Measurements from ENCODE around the gene TOB2. TPM values are rescaled to one million over a fixed set of nuclear protein-coding genes. Genes with fewer than 3 reads are reported as not detected.

Gene TOB2, protein sequence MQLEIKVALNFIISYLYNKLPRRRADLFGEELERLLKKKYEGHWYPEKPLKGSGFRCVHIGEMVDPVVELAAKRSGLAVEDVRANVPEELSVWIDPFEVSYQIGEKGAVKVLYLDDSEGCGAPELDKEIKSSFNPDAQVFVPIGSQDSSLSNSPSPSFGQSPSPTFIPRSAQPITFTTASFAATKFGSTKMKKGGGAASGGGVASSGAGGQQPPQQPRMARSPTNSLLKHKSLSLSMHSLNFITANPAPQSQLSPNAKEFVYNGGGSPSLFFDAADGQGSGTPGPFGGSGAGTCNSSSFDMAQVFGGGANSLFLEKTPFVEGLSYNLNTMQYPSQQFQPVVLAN
- 21.8 and 33.2 TPM in 2 replicates for total RNA-seq

DNA sequence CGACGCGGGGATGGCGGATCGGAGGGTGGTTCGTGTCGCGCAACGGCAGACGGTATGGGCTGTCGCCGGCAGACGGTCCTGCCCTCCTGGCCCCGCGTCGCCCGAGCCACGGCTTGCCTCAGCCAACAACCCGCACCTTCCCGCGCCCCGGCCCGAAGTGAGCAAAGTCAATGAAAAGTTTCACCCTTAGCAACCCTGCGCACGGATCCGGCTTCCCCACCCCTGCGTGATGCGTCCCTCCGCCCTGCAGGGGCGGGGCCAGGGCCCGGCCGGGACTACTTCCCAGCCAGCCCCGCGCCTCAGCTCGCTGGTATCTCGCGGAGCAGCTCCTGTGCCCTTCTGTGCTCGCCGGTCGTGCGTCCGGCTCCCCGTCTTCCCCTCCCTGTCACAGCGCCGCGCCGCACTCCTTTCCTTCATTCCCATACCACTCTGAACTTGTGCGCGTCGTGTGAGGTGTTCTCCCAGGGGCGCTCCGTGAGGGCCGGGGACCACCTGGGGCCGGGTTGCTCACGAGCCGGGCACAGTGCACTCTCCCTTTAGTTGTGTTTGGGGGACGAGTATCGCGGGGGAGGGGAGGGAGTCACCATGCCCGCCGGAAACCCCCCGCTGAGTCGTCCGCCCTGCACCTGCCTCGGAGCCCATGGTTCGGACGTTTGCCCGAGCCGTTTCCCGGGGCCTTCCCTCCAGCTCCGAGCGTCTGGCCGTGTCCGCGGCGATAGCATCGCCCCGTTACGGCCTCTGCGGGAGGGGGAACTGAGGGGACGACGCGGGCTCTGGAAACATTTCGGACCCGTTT is at the start of gene TOB2:
Gene TOB2, minus strand, starts transcription at position 163 of the 796 bp plus-strand sequence. CDS start 9,456 bp downstream, outside the sequence.

GRCh38 chr22:41468381-41469217 is 22.0 kb upstream of the TOB2 start, which contains the start of the genes ACO2 and PHF5A:
Gene ACO2, plus strand, starts transcription at chr22:41469117. Its CDS starts 30 bp downstream, at chr22:41469147.
Gene PHF5A, minus strand, starts transcription at chr22:41468692. Its CDS starts 39 bp downstream, at chr22:41468653.

Other genes with a start within 250 kb of the TOB2 start
- gene L3MBTL2, start 241.5 kb downstream of the TOB2 start, total RNA-seq, result 15.5 and 19.4 TPM in 2 replicates
- gene CHADL, start 205.9 kb downstream of the TOB2 start, total RNA-seq, result 0.16 and 0.18 TPM in 2 replicates
- 43.9 and 68.9 TPM in 2 replicates for gene RANGAP1, start 160.6 kb downstream of the TOB2 start, total RNA-seq
- 41.9 and 60.9 TPM in 2 replicates for gene ZC3H7B, start 145.3 kb downstream of the TOB2 start, total RNA-seq
- 3.1 and 4.2 TPM in 2 replicates for gene TEF, start 64.9 kb downstream of the TOB2 start, total RNA-seq
- gene PHF5A, start 21.9 kb upstream of the TOB2 start, total RNA-seq, result 35.2 and 39.5 TPM in 2 replicates
- gene ACO2, start 22.3 kb upstream of the TOB2 start, total RNA-seq, result 59.6 and 74.5 TPM in 2 replicates
- gene POLR3H, start 97.7 kb upstream of the TOB2 start, total RNA-seq, result 16.5 and 17.5 TPM in 2 replicates
- gene CSDC2, start 114.2 kb upstream of the TOB2 start, total RNA-seq, result 0.49 and 1.3 TPM in 2 replicates
- gene PMM1, start 143.0 kb upstream of the TOB2 start, total RNA-seq, result 44.6 and 50.0 TPM in 2 replicates
- gene DESI1, start 174.2 kb upstream of the TOB2 start, total RNA-seq, result 24.1 and 35.7 TPM in 2 replicates
- gene XRCC6, start 174.5 kb upstream of the TOB2 start, total RNA-seq, result 219 and 247 TPM in 2 replicates
- gene SNU13, start 242.1 kb upstream of the TOB2 start, total RNA-seq, result 126 and 164 TPM in 2 replicates